Right cardiac atrium (tissue), 5 donors: ENCODE data around the gene CLCN2. TPM values are rescaled to one million over a fixed set of nuclear protein-coding genes. Genes with fewer than 3 reads are reported as not detected.

ENCODE experiments used
- ATAC-seq, 2 donors: fragments of 200-7000 bp; cut with Tn5 transposase; one replicate each; pipeline versions ENCODE4 v1.8.0 to v1.9.1; 2020; ENCODE audit warnings: moderate library complexity in 2 of 2, mild to moderate bottlenecking in 1 of 2
- DNase-seq, 3 donors: peaks; one replicate each; pipeline ENCODE4 v3.0.0-alpha.2; 2020
- H3K27ac ChIP-seq: one replicate; pipeline ENCODE4 v1.5.1; 2013; ENCODE audit warnings: mild to moderate bottlenecking, low read length, control low read depth, moderate library complexity
- H3K27me3 ChIP-seq: one replicate; pipeline ENCODE4 v1.6.1; 2013; ENCODE audit not compliant: control insufficient read depth, insufficient read depth
- H3K4me1 ChIP-seq: one replicate; pipeline ENCODE4 v1.6.1; 2013; ENCODE audit warnings: low read length; ENCODE audit not compliant: control insufficient read depth, insufficient read depth
- H3K4me3 ChIP-seq: one replicate; pipeline ENCODE4 v1.5.1; 2013; ENCODE audit warnings: low read length, control low read depth
- H3K9me3 ChIP-seq: one replicate; pipeline ENCODE4 v1.6.1; 2013; ENCODE audit warnings: low read length; ENCODE audit not compliant: control insufficient read depth
- WGBS: extraction: QIAGEN DNeasy Blood & Tissue Kit; methylation state at CpG from one replicate; pipeline ENCODE4 v1.1.7; 2013; 5-methylcytosine and 5-hydroxymethylcytosine counted together
- intact Hi-C, 4 donors: fragments of 100-400 bp; cut with DNase I; formaldehyde crosslinking; loops; one replicate each; pipeline versions ENCODE4 v1.11.0 to v1.14.0; 2022 to 2023
- polyA plus RNA-seq: library from polyadenylated mRNA; stranded (reverse); fragments of 200-250 nt; gene quantifications from one replicate; pipeline ENCODE4 v1.2.3, GENCODE V29; 2013
- total RNA-seq, 4 donors: library from RNA; stranded (reverse); fragmentation: NEBNext Ultra II Directional; extraction: Animal tissue kit (Norgen Biotek cat#: 25700); gene quantifications; one replicate each; pipeline ENCODE4 v1.2.1, GENCODE V29; 2021
- donor health status: healthy with polysubstance abuse.
- donor health status: DM: no; HTN: yes; CAD: no.
- donor health status: DM: no; HTN: no; CAD: no.
- donor health status: DM: no; HTN: yes; CAD: no; lungs with severe emphysema.
- donor health status: DM: yes; HTN: yes; CAD: no.

CLCN2 gene
- total and polyA plus RNA-seq, 5 donors, result 2.0 to 4.9 (median 2.9) TPM

GRCh38 chr3:184317201-184317600 lies 44.2 kb downstream of the CLCN2 start:
- no peaks in the 10 kb centered on the region for H3K9me3 ChIP-seq
- H3K27me3 ChIP-seq, result no peaks in the 10 kb centered on the region
- no peak overlapping the region for H3K4me3 ChIP-seq
- H3K27ac ChIP-seq, result no peak overlapping the region
- H3K4me1 ChIP-seq, result peaks cover 21% of the 10 kb centered on the region
- DNase-seq (peak in 2 of 3 donors; percentile 36 to 56), ATAC-seq (no peak)
- intact Hi-C loops, result no loop called here
- WGBS, result 60% methylated on average over 5 of the region's 5 CpGs

GRCh38 chr3:184316792-184317191 lies 44.6 kb downstream of the CLCN2 start:
- Histone ChIP-seq H3K27me3 (no peaks in the 10 kb centered on the region), H3K4me1 (peaks cover 21% of the 10 kb centered on the region), H3K27ac (no peak overlapping the region), H3K4me3 (no peak overlapping the region), H3K9me3 (no peaks in the 10 kb centered on the region)
- WGBS, result 77% methylated on average over 7 of the region's 7 CpGs
- intact Hi-C loops, result no loop called here
- peak in 2 of 3 donors; percentile 9 to 16 for DNase-seq
- ATAC-seq, result no peak

GRCh38 chr3:184315871-184316661 lies 45.3 kb downstream of the CLCN2 start:
- peak in 2 of 3 donors; percentile 60 to 63 for DNase-seq
- 28% methylated on average over 16 of the region's 16 CpGs for WGBS
- intact Hi-C loops, result loop anchor here in 1 of 4 donors (2.0 kb wide), 1 partner anchor 47 kb away; no protein-coding TSS in a partner anchor
- no peaks in the 10 kb centered on the region for H3K27me3 ChIP-seq
- H3K4me3 ChIP-seq, result peak overlapping the region; percentile 98
- H3K9me3 ChIP-seq, result no peaks in the 10 kb centered on the region
- H3K4me1 ChIP-seq, result peaks cover 17% of the 10 kb centered on the region
- no peak for ATAC-seq
- peak overlapping the region; percentile 36 for H3K27ac ChIP-seq

- intact Hi-C loops, result loop anchor here in 1 of 4 donors (2.0 kb wide), 1 partner anchor 47 kb away; no protein-coding TSS in a partner anchor
- peaks cover 17% of the 10 kb centered on the region for H3K4me1 ChIP-seq
- H3K27ac ChIP-seq, result peak overlapping the region; percentile 97
- DNase-seq (no peak), ATAC-seq (peak in 1 of 2 donors; percentile 0)
- no peaks in the 10 kb centered on the region for H3K9me3 ChIP-seq
- H3K27me3 ChIP-seq, result no peaks in the 10 kb centered on the region
- H3K4me3 ChIP-seq, result peak overlapping the region; percentile 98
- 6% methylated on average over 6 of the region's 6 CpGs for WGBS
Measured at GRCh38 chr3:184315543-184315867, 45.9 kb downstream of the CLCN2 start.

GRCh38 chr3:184314700-184315542 lies 46.5 kb downstream of the CLCN2 start:
- no peaks in the 10 kb centered on the region for H3K27me3 ChIP-seq
- H3K27ac ChIP-seq, result peak overlapping the region; percentile 97
- WGBS, result under 1% methylated on average over 88 of the region's 89 CpGs
- intact Hi-C loops, result loop anchor here in 1 of 4 donors (2.0 kb wide), 1 partner anchor 48 kb away; no protein-coding TSS in a partner anchor
- DNase-seq, result peak; percentile 95 to 97 (median 96)
- H3K4me3 ChIP-seq, result peak overlapping the region; percentile 98
- no peaks in the 10 kb centered on the region for H3K9me3 ChIP-seq
- peak; percentile 86 to 90 for ATAC-seq
- H3K4me1 ChIP-seq, result peaks cover 17% of the 10 kb centered on the region

- peak within 1 kb of the TSS; percentile 98 for H3K4me3 ChIP-seq
- H3K4me1 ChIP-seq, result peaks cover 12% of the 10 kb centered on the region
- intact Hi-C loops, result loop anchor here in 1 of 4 donors (2.0 kb wide), 1 partner anchor 48 kb away; no protein-coding TSS in a partner anchor
- ATAC-seq (peak; percentile 84 to 94), DNase-seq (peak; percentile 96 to 98 (median 98))
- H3K27ac ChIP-seq, result peak within 1 kb of the TSS; percentile 97
- no peaks in the 10 kb centered on the region for H3K9me3 ChIP-seq
- WGBS, result under 1% methylated on average over 40 of the region's 40 CpGs
- no peaks in the 10 kb centered on the region for H3K27me3 ChIP-seq
Measured at GRCh38 chr3:184314363-184314699, 47.1 kb downstream of the CLCN2 start, which contains the start of gene EIF4G1. TSS of gene EIF4G1 (plus strand) at chr3:184314606. CDS start at chr3:184315797, 1,191 bp downstream.

- DNase-seq (no peak), ATAC-seq (no peak)
- Histone ChIP-seq H3K27me3 (no peaks in the 10 kb centered on the region), H3K9me3 (no peaks in the 10 kb centered on the region), H3K4me1 (peaks cover 3% of the 10 kb centered on the region), H3K4me3 (no peak overlapping the region), H3K27ac (no peak overlapping the region)
- intact Hi-C loops, result no loop called here
Measured at GRCh38 chr3:184311633-184312032, 49.8 kb downstream of the CLCN2 start.

- no peaks in the 10 kb centered on the region for H3K27me3 ChIP-seq
- intact Hi-C loops, result no loop called here
- 60% methylated on average over 7 of the region's 7 CpGs for WGBS
- ATAC-seq, result no peak
- no peak for DNase-seq
- no peaks in the 10 kb centered on the region for H3K4me1 ChIP-seq
- no peak overlapping the region for H3K4me3 ChIP-seq
- H3K27ac ChIP-seq, result no peak overlapping the region
- H3K9me3 ChIP-seq, result no peaks in the 10 kb centered on the region
Measured at GRCh38 chr3:184308744-184309143, 52.7 kb downstream of the CLCN2 start.

- ATAC-seq (no peak), DNase-seq (peak in 1 of 3 donors; percentile 3)
- WGBS, result 94% methylated on average over 9 of the region's 9 CpGs
- no peaks in the 10 kb centered on the region for H3K9me3 ChIP-seq
- intact Hi-C loops, result no loop called here
- H3K27ac ChIP-seq, result no peak overlapping the region
- no peaks in the 10 kb centered on the region for H3K4me1 ChIP-seq
- H3K27me3 ChIP-seq, result no peaks in the 10 kb centered on the region
- H3K4me3 ChIP-seq, result no peak overlapping the region
Measured at GRCh38 chr3:184307915-184308314, 53.5 kb downstream of the CLCN2 start.

- intact Hi-C loops, result no loop called here
- Histone ChIP-seq H3K27me3 (no peaks in the 10 kb centered on the region), H3K4me3 (no peak overlapping the region), H3K4me1 (no peaks in the 10 kb centered on the region), H3K27ac (no peak overlapping the region), H3K9me3 (no peaks in the 10 kb centered on the region)
- DNase-seq (no peak), ATAC-seq (no peak)
- WGBS, result 90% methylated on average over 4 of the region's 4 CpGs
Measured at GRCh38 chr3:184306341-184306972, 54.9 kb downstream of the CLCN2 start.
